Activated T-helper 1 cell treated with anti-CD3 and anti-CD28 coated beads, Interleukin-12 subunit alpha, Interleukin-12 subunit beta, Interleukin-2, Interleukin-4 antibody, amounts not matched to agents 30 ng/mL and 10 ng/mL and 1 ng/mL, durations not matched to agents 14 hours and 24 hours and 36 hours (primary cell): ENCODE data around the gene NLGN1. TPM values are rescaled to one million over a fixed set of nuclear protein-coding genes. Genes with fewer than 3 reads are reported as not detected.

ENCODE experiments used
- DNase-seq: peaks from one replicate; pipeline ENCODE4 v3.0.0; 2021; ENCODE audit warnings: low spot score
- H3K27ac Mint-ChIP-seq: one replicate; pipeline ENCODE4 v1.8.0; 2021; ENCODE audit warnings: mild to moderate bottlenecking, mixed read lengths
- H3K27me3 Mint-ChIP-seq: one replicate; pipeline ENCODE4 v1.8.0; 2022; ENCODE audit warnings: mild to moderate bottlenecking, moderate library complexity, mixed read lengths; ENCODE audit not compliant: insufficient read depth
- H3K36me3 Mint-ChIP-seq: one replicate; pipeline ENCODE4 v1.8.0; 2021; ENCODE audit warnings: low read depth, mixed read lengths
- H3K4me1 Mint-ChIP-seq: one replicate; pipeline ENCODE4 v1.8.0; 2021; ENCODE audit warnings: low read depth, mixed read lengths
- H3K4me3 Mint-ChIP-seq: one replicate; pipeline ENCODE4 v1.8.0; 2021; ENCODE audit warnings: mild to moderate bottlenecking, moderate library complexity, mixed read lengths
- H3K9me3 Mint-ChIP-seq: one replicate; pipeline ENCODE4 v1.8.0; 2021; ENCODE audit warnings: mixed read lengths
- intact Hi-C: fragments of 100-400 bp; cut with micrococcal nuclease; formaldehyde crosslinking; loops from one replicate; pipeline ENCODE4 v1.15.1; 2024
- total RNA-seq: library from RNA; stranded (reverse); gene quantifications from 2 replicates; pipeline ENCODE4 v1.2.3, GENCODE V29; 2022

NLGN1 gene
- total RNA-seq, 1 donor from 2014 or later, result not detected

DNA sequence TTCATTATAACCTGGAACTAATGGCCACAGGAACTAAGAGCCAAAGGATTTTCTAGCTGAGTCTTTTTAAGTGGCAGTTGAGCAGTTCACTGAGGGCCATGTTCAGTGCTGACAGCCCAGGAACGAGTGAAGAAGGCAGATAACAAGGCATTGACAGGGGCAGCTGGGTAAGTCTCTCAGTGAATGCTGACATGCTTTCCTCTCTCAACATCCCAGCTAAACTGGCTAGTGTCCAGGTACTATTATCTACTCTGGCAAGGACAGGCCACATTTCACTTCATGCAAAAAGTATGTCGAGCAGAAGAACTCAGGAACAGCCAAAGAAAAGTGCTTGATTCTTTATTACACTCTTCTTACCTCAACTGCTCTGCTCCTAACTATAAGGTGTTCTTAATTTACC, 515.9 kb downstream of the NLGN1 start:
- Mint-ChIP-seq H3K27me3 (no peaks in the 10 kb centered on the region), H3K9me3 (no peaks in the 10 kb centered on the region), H3K4me1 (no peaks in the 10 kb centered on the region), H3K36me3 (no peaks in the 10 kb centered on the region), H3K27ac (no peak overlapping the region), H3K4me3 (no peak overlapping the region)
- intact Hi-C loops, result no loop called here
- no peak for DNase-seq

DNA sequence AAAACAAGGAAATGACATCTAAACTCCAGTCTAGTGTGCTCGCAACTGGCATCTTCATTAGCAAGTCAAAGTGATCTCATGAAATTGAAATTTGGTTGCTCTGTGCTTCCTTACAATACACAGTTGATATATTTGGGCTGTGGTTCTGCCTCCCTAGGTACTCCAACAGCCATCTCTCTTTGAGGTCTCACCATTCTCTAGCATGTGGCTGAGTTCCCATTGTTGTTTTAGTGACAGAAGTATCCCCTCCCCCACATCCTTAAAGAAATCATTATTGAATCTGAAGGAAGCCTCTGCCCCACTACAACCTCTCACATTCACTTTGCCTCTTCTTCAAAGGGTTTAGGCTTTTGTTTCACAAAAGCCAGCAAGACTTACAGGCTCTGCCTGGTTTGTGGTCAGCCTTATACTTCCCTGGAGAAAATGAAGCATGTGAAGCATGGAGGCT, 516.5 kb downstream of the NLGN1 start:
- H3K4me3 Mint-ChIP-seq, result no peak overlapping the region

DNA sequence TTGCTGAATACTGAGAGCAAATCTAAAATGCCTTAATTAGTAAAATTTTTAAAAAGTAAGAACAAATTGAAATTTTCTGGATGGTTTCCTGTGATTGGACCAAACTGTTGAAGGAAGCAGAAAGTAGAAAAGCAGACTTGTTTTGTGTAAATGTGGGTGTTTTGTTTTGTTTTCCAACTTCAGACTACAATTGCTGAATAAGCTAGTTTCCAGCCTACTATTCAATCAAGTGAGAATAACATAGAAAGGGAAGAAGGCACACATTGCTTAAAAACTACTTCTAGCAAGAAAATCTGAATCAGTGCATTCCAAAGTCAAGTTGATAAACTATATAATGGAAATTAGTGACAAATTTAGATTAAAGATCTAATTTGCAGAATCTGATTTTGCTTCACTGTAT, 519.3 kb downstream of the NLGN1 start:
- Mint-ChIP-seq H3K36me3 (no peaks in the 10 kb centered on the region), H3K9me3 (no peaks in the 10 kb centered on the region), H3K27me3 (no peaks in the 10 kb centered on the region), H3K4me3 (no peak overlapping the region), H3K4me1 (no peaks in the 10 kb centered on the region), H3K27ac (no peak overlapping the region)
- intact Hi-C loops, result no loop called here
- no peak for DNase-seq

More for the DNA sequence above, 516.5 kb downstream of the NLGN1 start:
- H3K9me3 Mint-ChIP-seq, result no peaks in the 10 kb centered on the region
- intact Hi-C loops, result no loop called here
- H3K27ac Mint-ChIP-seq, result no peak overlapping the region
- H3K4me1 Mint-ChIP-seq, result no peaks in the 10 kb centered on the region
- DNase-seq, result no peak
- no peaks in the 10 kb centered on the region for H3K27me3 Mint-ChIP-seq
- no peaks in the 10 kb centered on the region for H3K36me3 Mint-ChIP-seq

DNA sequence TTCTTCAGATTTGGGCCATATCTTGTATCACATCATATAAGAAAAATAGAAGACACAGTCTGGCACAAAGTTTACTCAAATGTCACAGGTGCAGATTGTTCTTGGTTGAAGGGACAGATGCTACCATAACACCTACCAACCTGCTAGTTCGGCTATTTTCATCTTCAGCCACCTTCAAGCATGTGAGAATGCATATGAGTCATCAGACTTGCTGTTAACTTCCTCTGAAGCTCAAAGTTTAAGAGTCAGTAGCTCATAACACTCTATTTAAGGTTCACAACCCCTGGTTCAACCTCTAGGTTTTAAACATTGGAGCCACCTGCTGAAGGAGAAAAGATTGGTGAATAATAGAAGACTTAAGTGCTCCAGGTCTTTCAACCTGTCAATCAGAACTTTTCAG, 522.8 kb downstream of the NLGN1 start:
- H3K4me3 Mint-ChIP-seq, result no peak overlapping the region
- intact Hi-C loops, result no loop called here
- H3K9me3 Mint-ChIP-seq, result no peaks in the 10 kb centered on the region
- no peaks in the 10 kb centered on the region for H3K36me3 Mint-ChIP-seq
- no peak overlapping the region for H3K27ac Mint-ChIP-seq
- H3K27me3 Mint-ChIP-seq, result no peaks in the 10 kb centered on the region
- H3K4me1 Mint-ChIP-seq, result no peaks in the 10 kb centered on the region
- no peak for DNase-seq

DNA sequence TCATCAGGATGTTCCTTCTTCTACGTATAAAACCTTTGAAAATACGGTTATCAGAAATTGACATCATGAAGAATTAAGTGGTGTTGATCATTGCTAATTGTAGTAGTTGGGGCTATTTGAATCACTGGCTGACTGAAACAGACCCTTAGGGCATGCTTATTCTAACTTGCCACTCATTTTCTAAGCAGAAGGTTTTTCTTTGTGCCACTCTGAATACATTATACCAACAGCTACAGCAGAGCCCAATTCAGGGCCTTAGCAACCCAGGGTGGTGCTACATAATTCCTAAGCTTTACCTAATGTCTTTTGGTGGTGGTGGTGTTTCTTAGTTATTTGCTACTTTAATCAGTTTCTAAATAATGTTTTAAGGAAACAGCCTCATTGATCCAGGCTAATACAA, 524.2 kb downstream of the NLGN1 start:
- Mint-ChIP-seq H3K4me1 (no peaks in the 10 kb centered on the region), H3K27me3 (no peaks in the 10 kb centered on the region), H3K9me3 (no peaks in the 10 kb centered on the region), H3K27ac (no peak overlapping the region), H3K36me3 (no peaks in the 10 kb centered on the region), H3K4me3 (no peak overlapping the region)
- DNase-seq, result no peak
- intact Hi-C loops, result no loop called here

DNA sequence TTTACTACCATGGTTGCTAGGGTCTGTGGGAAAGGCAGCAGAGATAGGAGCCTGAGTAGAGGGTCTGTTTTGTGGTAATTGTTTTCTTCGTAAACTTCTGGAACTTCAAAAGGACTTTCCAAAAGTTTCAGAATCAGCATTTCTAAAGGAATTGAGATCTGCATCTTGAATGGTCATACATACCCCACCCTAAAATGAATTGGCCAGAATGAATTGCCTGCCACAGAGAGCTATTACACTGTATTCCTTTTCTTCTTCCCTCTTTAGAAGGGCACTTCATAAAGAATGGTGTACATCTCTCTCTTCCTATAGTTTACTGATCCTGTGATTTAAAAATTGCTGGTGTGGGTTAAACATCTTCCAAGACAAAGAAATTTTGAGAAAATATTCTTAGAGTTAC, 525.7 kb downstream of the NLGN1 start:
- intact Hi-C loops, result no loop called here
- Mint-ChIP-seq H3K27me3 (no peaks in the 10 kb centered on the region), H3K27ac (no peak overlapping the region), H3K4me1 (no peaks in the 10 kb centered on the region), H3K9me3 (no peaks in the 10 kb centered on the region), H3K36me3 (no peaks in the 10 kb centered on the region), H3K4me3 (no peak overlapping the region)
- DNase-seq, result no peak

DNA sequence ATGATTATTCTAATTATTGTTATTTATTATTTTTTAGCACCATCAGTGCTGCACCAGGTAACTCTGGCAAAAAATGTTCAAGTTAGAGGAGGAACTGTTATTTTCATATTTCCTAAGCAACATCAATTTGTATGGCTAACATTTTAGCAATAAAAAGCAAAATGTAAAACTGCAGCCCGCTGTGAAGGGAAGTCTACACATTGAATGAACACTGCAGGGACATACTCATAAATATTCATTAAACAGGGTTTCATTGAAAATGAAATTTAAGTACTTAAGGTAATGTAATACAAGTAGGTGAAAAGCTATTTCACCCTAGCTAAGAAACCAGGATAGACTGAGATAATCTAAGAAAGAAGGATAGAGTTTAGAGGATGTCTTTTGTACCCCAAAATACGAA, 532.7 kb downstream of the NLGN1 start:
- Mint-ChIP-seq H3K9me3 (no peaks in the 10 kb centered on the region), H3K27ac (no peak overlapping the region), H3K4me3 (no peak overlapping the region), H3K4me1 (no peaks in the 10 kb centered on the region), H3K36me3 (no peaks in the 10 kb centered on the region), H3K27me3 (no peaks in the 10 kb centered on the region)
- DNase-seq, result no peak
- intact Hi-C loops, result no loop called here

DNA sequence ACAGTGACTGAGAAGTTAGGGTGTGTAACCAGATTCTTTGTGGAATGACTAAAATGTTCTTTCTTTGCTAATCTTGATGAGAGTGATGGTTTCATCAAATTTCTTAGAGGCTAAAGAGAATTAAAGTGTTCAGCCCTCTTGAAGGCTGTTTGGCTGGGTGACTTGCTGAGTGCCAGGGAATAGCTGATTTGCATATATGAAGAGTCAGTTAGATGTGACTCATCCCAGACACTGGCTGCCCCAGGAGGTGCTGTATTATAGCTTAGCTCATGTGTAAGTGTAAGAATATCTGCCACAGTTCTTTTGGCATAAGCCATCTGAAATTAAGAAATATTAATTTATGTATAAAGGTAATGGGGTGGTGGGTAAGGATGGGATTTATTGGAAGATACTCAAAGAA, 535.1 kb downstream of the NLGN1 start:
- no peak overlapping the region for H3K4me3 Mint-ChIP-seq
- no peaks in the 10 kb centered on the region for H3K36me3 Mint-ChIP-seq
- H3K4me1 Mint-ChIP-seq, result no peaks in the 10 kb centered on the region
- no peak overlapping the region for H3K27ac Mint-ChIP-seq
- intact Hi-C loops, result no loop called here
- no peaks in the 10 kb centered on the region for H3K9me3 Mint-ChIP-seq
- no peak for DNase-seq
- no peaks in the 10 kb centered on the region for H3K27me3 Mint-ChIP-seq

DNA sequence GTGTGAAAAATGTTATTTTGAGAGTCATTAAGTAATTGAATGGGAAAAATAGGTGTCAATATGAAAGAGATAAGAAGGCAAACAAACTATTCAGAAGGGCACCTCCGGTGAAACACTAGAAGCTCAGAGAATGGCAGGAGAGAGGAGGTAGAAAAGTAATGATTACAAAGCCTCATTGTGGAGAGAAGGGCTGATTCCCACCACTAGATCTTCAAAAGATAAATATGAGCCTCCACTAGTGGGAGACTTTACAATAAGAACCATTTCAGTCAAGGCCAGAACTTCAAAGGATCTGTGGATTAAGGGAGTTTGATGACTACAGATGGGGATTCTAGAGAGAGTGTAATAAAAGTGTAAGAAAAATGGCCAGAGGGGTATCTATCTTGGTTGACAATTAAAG, 535.6 kb downstream of the NLGN1 start:
- Mint-ChIP-seq H3K4me1 (no peaks in the 10 kb centered on the region), H3K36me3 (no peaks in the 10 kb centered on the region), H3K9me3 (no peaks in the 10 kb centered on the region), H3K27ac (no peak overlapping the region), H3K4me3 (no peak overlapping the region), H3K27me3 (no peaks in the 10 kb centered on the region)
- DNase-seq, result no peak
- intact Hi-C loops, result no loop called here

DNA sequence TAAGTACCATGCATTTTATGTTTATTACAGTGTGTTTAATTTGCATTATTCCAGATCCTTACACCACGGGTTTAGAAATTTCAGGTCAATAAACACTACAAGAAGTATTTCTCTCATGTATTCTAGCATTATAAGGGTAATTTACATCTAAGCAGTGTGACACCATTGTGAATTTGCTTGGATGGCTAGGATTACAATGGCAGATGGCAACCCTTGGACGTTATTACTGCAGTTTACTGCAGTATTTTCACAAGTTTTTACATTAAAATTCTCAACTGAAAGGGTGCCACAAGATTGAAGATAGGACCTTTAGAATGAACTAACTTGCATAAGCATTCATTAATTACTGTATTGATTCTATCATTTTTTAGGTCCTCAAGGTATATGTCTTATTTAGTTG, 538.8 kb downstream of the NLGN1 start:
- Mint-ChIP-seq H3K4me1 (no peaks in the 10 kb centered on the region), H3K4me3 (no peak overlapping the region), H3K9me3 (no peaks in the 10 kb centered on the region), H3K27me3 (no peaks in the 10 kb centered on the region), H3K36me3 (no peaks in the 10 kb centered on the region), H3K27ac (no peak overlapping the region)
- intact Hi-C loops, result no loop called here
- DNase-seq, result no peak

DNA sequence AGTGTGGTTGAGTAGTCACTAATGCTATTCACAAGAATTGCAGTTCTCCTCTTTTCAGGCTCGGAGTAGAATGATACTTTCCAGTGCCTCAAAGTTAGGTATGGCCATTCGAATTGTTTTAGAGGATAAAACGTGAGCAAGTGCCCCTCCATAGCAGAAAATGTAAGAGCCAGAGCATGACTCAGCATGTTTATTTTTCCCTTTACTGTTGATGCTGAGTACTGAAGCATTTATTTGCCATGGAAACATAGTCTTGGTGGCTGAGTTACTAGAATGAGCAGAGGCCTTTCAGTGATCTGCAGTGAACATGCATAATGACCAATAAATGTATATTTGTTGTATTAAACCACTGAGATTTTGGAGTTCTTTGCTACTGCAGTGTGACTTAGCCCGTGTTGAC, 540.6 kb downstream of the NLGN1 start:
- intact Hi-C loops, result no loop called here
- Mint-ChIP-seq H3K9me3 (no peaks in the 10 kb centered on the region), H3K4me1 (no peaks in the 10 kb centered on the region), H3K36me3 (no peaks in the 10 kb centered on the region), H3K4me3 (no peak overlapping the region), H3K27me3 (no peaks in the 10 kb centered on the region), H3K27ac (no peak overlapping the region)
- DNase-seq, result no peak

DNA sequence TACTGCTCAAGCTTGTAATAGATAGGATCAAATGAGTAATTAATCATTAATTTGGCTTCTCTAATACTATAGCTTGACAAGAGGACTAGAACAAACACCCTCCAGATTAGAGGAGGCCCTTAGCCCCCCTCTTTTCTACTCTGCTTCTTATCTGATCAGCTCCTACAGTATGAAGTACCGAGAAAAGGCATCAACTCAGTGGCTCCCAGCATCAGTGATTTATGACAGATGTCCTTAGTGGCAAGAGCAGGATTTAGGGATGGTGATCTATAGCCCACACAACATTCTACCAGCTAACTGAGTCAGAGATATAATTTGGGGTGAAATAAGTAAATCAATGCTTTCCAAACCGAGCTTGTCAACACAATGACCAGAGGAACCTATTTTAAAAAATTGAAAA, 541.1 kb downstream of the NLGN1 start:
- DNase-seq, result no peak
- H3K36me3 Mint-ChIP-seq, result no peaks in the 10 kb centered on the region
- intact Hi-C loops, result no loop called here
- H3K27me3 Mint-ChIP-seq, result no peaks in the 10 kb centered on the region
- no peaks in the 10 kb centered on the region for H3K9me3 Mint-ChIP-seq
- H3K4me1 Mint-ChIP-seq, result no peaks in the 10 kb centered on the region
- no peak overlapping the region for H3K4me3 Mint-ChIP-seq
- H3K27ac Mint-ChIP-seq, result no peak overlapping the region

DNA sequence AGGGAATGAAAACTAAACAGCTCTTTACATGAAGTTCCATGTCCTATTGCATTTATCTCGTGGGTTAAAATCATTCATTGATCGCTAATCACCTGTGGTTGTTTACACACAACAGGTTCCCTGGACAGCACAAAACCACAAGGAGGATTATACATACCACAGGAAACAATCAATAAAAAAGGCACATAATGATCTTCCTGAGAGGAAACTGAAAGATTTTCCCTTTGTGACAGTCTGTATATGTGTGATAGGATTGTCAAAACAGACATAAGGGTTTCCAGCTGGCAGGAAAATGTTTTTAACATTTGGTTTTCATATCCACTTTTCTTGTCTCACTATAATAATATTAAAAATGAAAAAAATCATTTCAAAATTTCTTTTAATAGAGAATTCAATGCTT, 541.8 kb downstream of the NLGN1 start:
- H3K4me1 Mint-ChIP-seq, result no peaks in the 10 kb centered on the region
- H3K27ac Mint-ChIP-seq, result no peak overlapping the region
- no peak overlapping the region for H3K4me3 Mint-ChIP-seq
- intact Hi-C loops, result no loop called here
- no peak for DNase-seq
- H3K27me3 Mint-ChIP-seq, result no peaks in the 10 kb centered on the region
- H3K36me3 Mint-ChIP-seq, result no peaks in the 10 kb centered on the region
- H3K9me3 Mint-ChIP-seq, result no peaks in the 10 kb centered on the region

DNA sequence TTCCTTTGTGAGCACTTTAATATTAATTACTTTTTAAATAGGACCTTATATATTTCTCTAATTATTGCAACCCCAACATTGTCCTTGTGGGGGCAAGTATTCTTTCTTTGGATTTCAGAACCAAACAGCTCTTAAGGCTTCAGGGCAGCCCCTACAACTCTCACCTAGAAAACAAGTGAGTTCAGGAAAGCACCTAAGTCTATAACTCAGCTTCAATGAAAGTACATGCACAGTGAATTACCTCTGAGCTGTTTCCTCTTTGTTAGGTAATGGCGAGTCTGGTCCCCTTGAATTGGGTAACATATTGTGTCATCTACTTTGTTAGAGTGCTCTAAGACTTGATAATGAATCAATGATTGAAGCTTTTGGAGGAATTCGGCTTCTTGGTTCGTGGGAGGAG, 545.7 kb downstream of the NLGN1 start:
- no peak overlapping the region for H3K27ac Mint-ChIP-seq
- no peaks in the 10 kb centered on the region for H3K36me3 Mint-ChIP-seq
- intact Hi-C loops, result no loop called here
- no peaks in the 10 kb centered on the region for H3K27me3 Mint-ChIP-seq
- no peaks in the 10 kb centered on the region for H3K9me3 Mint-ChIP-seq
- H3K4me3 Mint-ChIP-seq, result no peak overlapping the region
- no peaks in the 10 kb centered on the region for H3K4me1 Mint-ChIP-seq
- DNase-seq, result no peak
